SK-N-SH treated with all-trans-retinoic acid at 6 μM for 48 hours (cell line): Measurements from ENCODE around the gene GRM7.
"Not testable (repeated sequence)": the region's sequence is repeated elsewhere in the genome, so short reads cannot be mapped to it uniquely, and the experiment has no call there.

Experiments used
- ATAC-seq: fragments of 200-7000 bp; cut with Tn5 transposase; 3 replicates; pipeline ENCODE4 v1.9.1; 2020; ENCODE audit warnings: mild to moderate bottlenecking, moderate library complexity
- ARNTL ChIP-seq: fragments of 450-650 bp; formaldehyde crosslinking; IDR thresholded peaks from 2 replicates; pipeline ENCODE4 v1.5.0; 2020; ENCODE audit warnings: low read depth, mild to moderate bottlenecking, moderate library complexity, borderline replicate concordance
- BACH2 ChIP-seq: fragments of 250-450 bp; sonication (Bioruptor Pico); IDR thresholded peaks from 2 replicates; pipeline ENCODE4 v1.9.0; 2021; ENCODE audit warnings: mild to moderate bottlenecking, borderline replicate concordance
- CSDC2 ChIP-seq: fragments of 250-450 bp; sonication (Bioruptor Pico); IDR thresholded peaks from 2 replicates; pipeline ENCODE4 v1.5.0; 2020; ENCODE audit warnings: mild to moderate bottlenecking, moderate library complexity
- ESRRG ChIP-seq: fragments of 250-450 bp; sonication (Bioruptor Pico); IDR thresholded peaks from 2 replicates; pipeline ENCODE4 v1.6.1; 2021; ENCODE audit warnings: mild to moderate bottlenecking
- GLIS3 ChIP-seq: fragments of 250-450 bp; sonication (Bioruptor Pico); IDR thresholded peaks from 2 replicates; pipeline ENCODE4 v1.5.0; 2020; ENCODE audit warnings: mild to moderate bottlenecking, moderate library complexity
- ISL1 ChIP-seq: fragments of 250-450 bp; sonication (Bioruptor Pico); IDR thresholded peaks from 2 replicates; pipeline ENCODE4 v2.1.2; 2022; ENCODE audit warnings: mild to moderate bottlenecking, moderate library complexity
- SNAI2 ChIP-seq: fragments of 250-450 bp; sonication (Bioruptor Pico); IDR thresholded peaks from 2 replicates; pipeline ENCODE4 v1.5.0; 2020; ENCODE audit warnings: mild to moderate bottlenecking, moderate library complexity
- TOX ChIP-seq: fragments of 250-450 bp; sonication (Bioruptor Pico); IDR thresholded peaks from 2 replicates; pipeline ENCODE4 v1.8.0; 2021; ENCODE audit warnings: mild to moderate bottlenecking, moderate library complexity, borderline replicate concordance
- ZC3H10 ChIP-seq: fragments of 250-450 bp; sonication (Bioruptor Pico); IDR thresholded peaks from 2 replicates; pipeline ENCODE4 v1.5.1; 2021; ENCODE audit warnings: mild to moderate bottlenecking, moderate library complexity
- ZFP3 ChIP-seq: fragments of 250-450 bp; sonication (Bioruptor Pico); IDR thresholded peaks from 2 replicates; pipeline ENCODE4 v1.5.0; 2020; ENCODE audit warnings: mild to moderate bottlenecking, moderate library complexity
- ZFP30 ChIP-seq: fragments of 450-650 bp; formaldehyde crosslinking; IDR thresholded peaks from 2 replicates; pipeline ENCODE4 v1.5.0; 2022; ENCODE audit warnings: mild to moderate bottlenecking, moderate library complexity
- ZNF565 ChIP-seq: fragments of 450-650 bp; formaldehyde crosslinking; conservative IDR thresholded peaks from 2 replicates; pipeline ENCODE4 v1.5.0; 2020; ENCODE audit warnings: low read depth, mild to moderate bottlenecking, moderate library complexity
- ZNF70 ChIP-seq: fragments of 450-650 bp; formaldehyde crosslinking; IDR thresholded peaks from 2 replicates; pipeline ENCODE4 v1.5.0; 2020; ENCODE audit warnings: mild to moderate bottlenecking, moderate library complexity
- ZNF8 ChIP-seq: fragments of 450-650 bp; formaldehyde crosslinking; IDR thresholded peaks from 2 replicates; pipeline ENCODE4 v1.5.0; 2020; ENCODE audit warnings: mild to moderate bottlenecking, moderate library complexity
- TF ChIP-seq, protein P1 (sequence below): fragments of 250-450 bp; sonication (Bioruptor Pico); IDR thresholded peaks from 2 replicates; pipeline ENCODE4 v1.5.1; 2021; ENCODE audit warnings: mild to moderate bottlenecking, moderate library complexity
- TF ChIP-seq, protein P2 (sequence below): fragments of 250-450 bp; sonication (Bioruptor Pico); IDR thresholded peaks from 2 replicates; pipeline ENCODE4 v1.8.0; 2020; ENCODE audit warnings: mild to moderate bottlenecking, moderate library complexity, borderline replicate concordance
- TF ChIP-seq, protein P3 (sequence below): fragments of 250-450 bp; sonication (Bioruptor Pico); IDR thresholded peaks from 2 replicates; pipeline ENCODE4 v1.5.1; 2020; ENCODE audit warnings: low read depth, mild to moderate bottlenecking, moderate library complexity
- TF ChIP-seq, protein P4 (sequence below): fragments of 250-450 bp; sonication (Bioruptor Pico); IDR thresholded peaks from 2 replicates; pipeline ENCODE4 v1.8.0; 2021; ENCODE audit warnings: low read depth, mild to moderate bottlenecking, moderate library complexity, borderline replicate concordance
- TF ChIP-seq, protein P5 (sequence below): fragments of 250-450 bp; sonication (Bioruptor Pico); IDR thresholded peaks from 2 replicates; pipeline ENCODE4 v1.5.0; 2020; ENCODE audit warnings: mild to moderate bottlenecking, moderate library complexity

GRM7 gene

DNA sequence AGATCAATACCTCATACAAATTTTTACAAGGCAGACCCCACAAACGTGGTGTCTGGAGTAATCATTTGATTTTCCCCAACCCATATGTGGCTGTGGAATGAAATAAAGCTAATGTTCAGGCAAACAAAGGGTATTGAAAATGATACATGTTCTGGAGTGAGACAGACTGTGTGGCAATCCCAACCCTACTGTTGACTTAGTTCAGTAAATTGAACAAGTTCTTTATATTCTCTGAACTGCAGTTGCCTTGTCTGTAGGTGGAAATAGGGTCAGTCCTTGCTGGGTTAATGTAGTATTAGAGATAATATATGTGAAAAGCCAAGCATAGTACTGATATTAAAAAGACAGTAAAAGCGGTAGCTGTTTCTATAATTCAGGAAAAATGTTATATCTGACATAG lies 69.0 kb downstream of the GRM7 start (continued):
- TF ChIP-seq ARNTL, result no peak
- TF ChIP-seq, protein P1, sequence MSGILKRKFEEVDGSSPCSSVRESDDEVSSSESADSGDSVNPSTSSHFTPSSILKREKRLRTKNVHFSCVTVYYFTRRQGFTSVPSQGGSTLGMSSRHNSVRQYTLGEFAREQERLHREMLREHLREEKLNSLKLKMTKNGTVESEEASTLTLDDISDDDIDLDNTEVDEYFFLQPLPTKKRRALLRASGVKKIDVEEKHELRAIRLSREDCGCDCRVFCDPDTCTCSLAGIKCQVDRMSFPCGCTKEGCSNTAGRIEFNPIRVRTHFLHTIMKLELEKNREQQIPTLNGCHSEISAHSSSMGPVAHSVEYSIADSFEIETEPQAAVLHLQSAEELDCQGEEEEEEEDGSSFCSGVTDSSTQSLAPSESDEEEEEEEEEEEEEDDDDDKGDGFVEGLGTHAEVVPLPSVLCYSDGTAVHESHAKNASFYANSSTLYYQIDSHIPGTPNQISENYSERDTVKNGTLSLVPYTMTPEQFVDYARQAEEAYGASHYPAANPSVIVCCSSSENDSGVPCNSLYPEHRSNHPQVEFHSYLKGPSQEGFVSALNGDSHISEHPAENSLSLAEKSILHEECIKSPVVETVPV (CRISPR knock-in tag), result no peak

DNA sequence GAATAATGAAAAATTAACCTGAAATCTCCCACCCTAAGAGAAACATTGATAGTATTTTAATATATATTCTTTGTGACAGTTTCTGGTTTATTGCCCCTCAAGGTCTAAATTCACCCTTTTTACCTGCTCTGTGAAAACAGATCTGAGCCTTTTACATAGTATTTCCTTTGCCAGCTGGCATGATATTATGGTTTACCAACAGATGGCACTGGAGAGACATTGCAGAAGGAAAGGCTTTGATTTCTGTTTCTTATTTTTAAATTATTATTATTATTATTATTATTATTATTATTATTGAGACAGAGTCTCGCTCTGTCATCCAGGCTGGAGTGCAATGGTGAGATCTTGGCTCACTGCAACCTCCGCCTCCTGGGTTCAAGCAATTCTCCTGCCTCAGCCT lies 74.5 kb downstream of the GRM7 start:
- ATAC-seq, result not testable (repeated sequence)

DNA sequence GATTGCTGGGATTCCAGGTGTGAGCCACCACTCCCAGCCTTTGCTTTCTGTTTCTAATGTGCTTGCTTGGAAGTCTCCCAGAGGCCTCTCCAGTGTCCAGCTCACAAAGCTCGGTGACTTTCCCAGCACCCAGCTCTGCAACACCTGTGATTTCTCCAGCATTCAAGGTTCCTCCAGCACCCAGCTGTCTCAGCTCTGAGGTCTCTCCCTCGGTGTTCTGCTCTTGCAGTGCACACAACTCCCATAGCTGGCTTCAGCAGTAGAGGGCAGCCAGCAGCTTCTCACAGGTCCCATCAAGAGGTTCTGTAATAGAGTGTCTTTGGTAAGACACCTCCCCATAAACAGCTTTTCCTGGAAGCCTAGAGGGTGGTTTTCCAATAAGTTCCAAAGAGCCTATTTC lies 75.1 kb downstream of the GRM7 start:
- TF ChIP-seq GLIS3 (CRISPR knock-in tag) (no peak), CSDC2 (CRISPR knock-in tag) (no peak), TOX (no peak), ZNF8 (CRISPR knock-in tag) (no peak), ARNTL (no peak), ZNF70 (CRISPR knock-in tag) (no peak), ZC3H10 (CRISPR knock-in tag) (no peak)
- TF ChIP-seq, protein P2, sequence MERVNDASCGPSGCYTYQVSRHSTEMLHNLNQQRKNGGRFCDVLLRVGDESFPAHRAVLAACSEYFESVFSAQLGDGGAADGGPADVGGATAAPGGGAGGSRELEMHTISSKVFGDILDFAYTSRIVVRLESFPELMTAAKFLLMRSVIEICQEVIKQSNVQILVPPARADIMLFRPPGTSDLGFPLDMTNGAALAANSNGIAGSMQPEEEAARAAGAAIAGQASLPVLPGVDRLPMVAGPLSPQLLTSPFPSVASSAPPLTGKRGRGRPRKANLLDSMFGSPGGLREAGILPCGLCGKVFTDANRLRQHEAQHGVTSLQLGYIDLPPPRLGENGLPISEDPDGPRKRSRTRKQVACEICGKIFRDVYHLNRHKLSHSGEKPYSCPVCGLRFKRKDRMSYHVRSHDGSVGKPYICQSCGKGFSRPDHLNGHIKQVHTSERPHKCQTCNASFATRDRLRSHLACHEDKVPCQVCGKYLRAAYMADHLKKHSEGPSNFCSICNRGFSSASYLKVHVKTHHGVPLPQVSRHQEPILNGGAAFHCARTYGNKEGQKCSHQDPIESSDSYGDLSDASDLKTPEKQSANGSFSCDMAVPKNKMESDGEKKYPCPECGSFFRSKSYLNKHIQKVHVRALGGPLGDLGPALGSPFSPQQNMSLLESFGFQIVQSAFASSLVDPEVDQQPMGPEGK (CRISPR knock-in tag), result no peak
- TF ChIP-seq, protein P3, sequence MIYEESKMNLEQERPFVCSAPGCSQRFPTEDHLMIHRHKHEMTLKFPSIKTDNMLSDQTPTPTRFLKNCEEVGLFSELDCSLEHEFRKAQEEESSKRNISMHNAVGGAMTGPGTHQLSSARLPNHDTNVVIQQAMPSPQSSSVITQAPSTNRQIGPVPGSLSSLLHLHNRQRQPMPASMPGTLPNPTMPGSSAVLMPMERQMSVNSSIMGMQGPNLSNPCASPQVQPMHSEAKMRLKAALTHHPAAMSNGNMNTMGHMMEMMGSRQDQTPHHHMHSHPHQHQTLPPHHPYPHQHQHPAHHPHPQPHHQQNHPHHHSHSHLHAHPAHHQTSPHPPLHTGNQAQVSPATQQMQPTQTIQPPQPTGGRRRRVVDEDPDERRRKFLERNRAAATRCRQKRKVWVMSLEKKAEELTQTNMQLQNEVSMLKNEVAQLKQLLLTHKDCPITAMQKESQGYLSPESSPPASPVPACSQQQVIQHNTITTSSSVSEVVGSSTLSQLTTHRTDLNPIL, result no peak
- TF ChIP-seq, protein P4, sequence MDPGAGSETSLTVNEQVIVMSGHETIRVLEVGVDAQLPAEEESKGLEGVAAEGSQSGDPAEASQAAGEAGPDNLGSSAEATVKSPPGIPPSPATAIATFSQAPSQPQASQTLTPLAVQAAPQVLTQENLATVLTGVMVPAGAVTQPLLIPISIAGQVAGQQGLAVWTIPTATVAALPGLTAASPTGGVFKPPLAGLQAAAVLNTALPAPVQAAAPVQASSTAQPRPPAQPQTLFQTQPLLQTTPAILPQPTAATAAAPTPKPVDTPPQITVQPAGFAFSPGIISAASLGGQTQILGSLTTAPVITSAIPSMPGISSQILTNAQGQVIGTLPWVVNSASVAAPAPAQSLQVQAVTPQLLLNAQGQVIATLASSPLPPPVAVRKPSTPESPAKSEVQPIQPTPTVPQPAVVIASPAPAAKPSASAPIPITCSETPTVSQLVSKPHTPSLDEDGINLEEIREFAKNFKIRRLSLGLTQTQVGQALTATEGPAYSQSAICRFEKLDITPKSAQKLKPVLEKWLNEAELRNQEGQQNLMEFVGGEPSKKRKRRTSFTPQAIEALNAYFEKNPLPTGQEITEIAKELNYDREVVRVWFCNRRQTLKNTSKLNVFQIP (CRISPR knock-in tag), result no peak
- TF ChIP-seq, protein P5, sequence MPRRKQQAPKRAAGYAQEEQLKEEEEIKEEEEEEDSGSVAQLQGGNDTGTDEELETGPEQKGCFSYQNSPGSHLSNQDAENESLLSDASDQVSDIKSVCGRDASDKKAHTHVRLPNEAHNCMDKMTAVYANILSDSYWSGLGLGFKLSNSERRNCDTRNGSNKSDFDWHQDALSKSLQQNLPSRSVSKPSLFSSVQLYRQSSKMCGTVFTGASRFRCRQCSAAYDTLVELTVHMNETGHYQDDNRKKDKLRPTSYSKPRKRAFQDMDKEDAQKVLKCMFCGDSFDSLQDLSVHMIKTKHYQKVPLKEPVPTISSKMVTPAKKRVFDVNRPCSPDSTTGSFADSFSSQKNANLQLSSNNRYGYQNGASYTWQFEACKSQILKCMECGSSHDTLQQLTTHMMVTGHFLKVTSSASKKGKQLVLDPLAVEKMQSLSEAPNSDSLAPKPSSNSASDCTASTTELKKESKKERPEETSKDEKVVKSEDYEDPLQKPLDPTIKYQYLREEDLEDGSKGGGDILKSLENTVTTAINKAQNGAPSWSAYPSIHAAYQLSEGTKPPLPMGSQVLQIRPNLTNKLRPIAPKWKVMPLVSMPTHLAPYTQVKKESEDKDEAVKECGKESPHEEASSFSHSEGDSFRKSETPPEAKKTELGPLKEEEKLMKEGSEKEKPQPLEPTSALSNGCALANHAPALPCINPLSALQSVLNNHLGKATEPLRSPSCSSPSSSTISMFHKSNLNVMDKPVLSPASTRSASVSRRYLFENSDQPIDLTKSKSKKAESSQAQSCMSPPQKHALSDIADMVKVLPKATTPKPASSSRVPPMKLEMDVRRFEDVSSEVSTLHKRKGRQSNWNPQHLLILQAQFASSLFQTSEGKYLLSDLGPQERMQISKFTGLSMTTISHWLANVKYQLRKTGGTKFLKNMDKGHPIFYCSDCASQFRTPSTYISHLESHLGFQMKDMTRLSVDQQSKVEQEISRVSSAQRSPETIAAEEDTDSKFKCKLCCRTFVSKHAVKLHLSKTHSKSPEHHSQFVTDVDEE, result no peak
- TF ChIP-seq, all 23 proteins: peak for 0
- ATAC-seq, result no peak

DNA sequence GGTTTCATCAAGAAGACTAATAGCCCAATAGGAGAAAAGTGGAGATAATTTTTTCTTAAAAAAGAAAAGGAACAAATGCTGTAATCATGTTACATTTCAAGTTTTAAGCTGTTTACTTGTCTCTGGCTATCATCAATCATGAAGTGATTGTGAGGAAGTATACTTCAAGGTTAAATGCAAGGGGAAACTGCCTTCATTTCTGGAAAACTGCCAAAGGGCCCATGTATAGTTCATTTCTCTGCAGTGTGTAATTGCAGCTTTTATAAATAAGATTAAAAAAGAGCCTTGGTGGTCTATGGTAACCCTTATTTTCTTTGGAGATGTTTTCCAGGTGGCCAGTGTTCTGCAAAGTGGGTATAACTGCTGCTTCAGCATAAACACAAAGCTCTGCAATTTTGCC lies 101.9 kb downstream of the GRM7 start:
- TF ChIP-seq SNAI2 (CRISPR knock-in tag) (no peak), ZNF70 (CRISPR knock-in tag) (0 out of 2 replicates have a peak, but pooled peaks have one; percentile 28)
- TF ChIP-seq, protein P5, result no peak
- TF ChIP-seq, all 23 proteins: peak for 1
- no peak for ATAC-seq

DNA sequence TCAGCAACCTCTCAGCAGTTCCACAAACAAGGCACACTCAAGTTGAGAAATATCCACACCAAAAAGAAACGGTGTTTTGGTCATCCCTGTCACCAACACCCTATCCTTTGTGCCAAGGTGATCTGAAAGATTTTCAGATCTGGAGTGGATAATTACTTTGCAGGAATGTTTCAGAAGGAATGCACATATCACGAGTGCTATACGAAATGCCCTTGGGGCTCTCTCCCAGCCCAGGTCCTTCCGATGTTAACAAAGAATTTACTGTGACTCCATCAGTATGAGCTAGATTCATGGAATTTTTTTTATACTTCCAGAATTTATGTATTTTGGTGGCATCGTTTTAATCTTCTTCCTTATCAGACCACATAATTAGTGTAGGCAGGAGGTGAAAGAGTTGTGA lies 105.0 kb downstream of the GRM7 start:
- no peak for ATAC-seq
- TF ChIP-seq, protein P2 (CRISPR knock-in tag), result no peak
- TF ChIP-seq ZC3H10 (CRISPR knock-in tag), result no peak
- no peak for TF ChIP-seq GLIS3 (CRISPR knock-in tag)
- no peak for TF ChIP-seq ZNF565 (CRISPR knock-in tag)
- TF ChIP-seq BACH2 (CRISPR knock-in tag), result no peak
- no peak for TF ChIP-seq ISL1
- TF ChIP-seq SNAI2 (CRISPR knock-in tag), result no peak
- TF ChIP-seq ZFP30 (CRISPR knock-in tag), result no peak
- no peak for TF ChIP-seq ZFP3
- no peak for TF ChIP-seq ARNTL
- TF ChIP-seq, protein P1 (CRISPR knock-in tag), result no peak
- no peak for TF ChIP-seq ZNF8 (CRISPR knock-in tag)
- TF ChIP-seq ESRRG, result no peak
